Brain microvascular endothelial cell (primary cell): ENCODE measurements around the gene ARPC5.
A peak's percentile ranks its signal among the peaks of the same experiment; 100 is the strongest.
"Not testable (repeated sequence)": the region's sequence is repeated elsewhere in the genome, so short reads cannot be mapped to it uniquely, and the experiment has no call there.

Experiments
- DNase-seq: peaks from one replicate; pipeline ENCODE4 v3.0.0-alpha.2; 2020
- H3K27ac ChIP-seq: fragments of 250-450 bp; sonication (Bioruptor Pico); 2 replicates; pipeline ENCODE4 v1.5.1; 2020; ENCODE audit warnings: mild to moderate bottlenecking, moderate library complexity
- H3K27me3 ChIP-seq: fragments of 250-450 bp; sonication (Bioruptor Pico); replicated peaks from 2 replicates; pipeline ENCODE4 v1.5.1; 2020; ENCODE audit warnings: mild to moderate bottlenecking
- H3K36me3 ChIP-seq: fragments of 250-450 bp; sonication (Bioruptor Pico); replicated peaks from 2 replicates; pipeline ENCODE4 v1.5.1; 2020; ENCODE audit warnings: mild to moderate bottlenecking
- H3K4me3 ChIP-seq: 2 replicates; pipeline ENCODE4 v1.5.1; 2011; ENCODE audit warnings: low read depth, mild to moderate bottlenecking, control low read depth, low read length, moderate library complexity
- CTCF ChIP-seq: IDR thresholded peaks from 2 replicates; pipeline ENCODE4 v1.5.1; 2011; ENCODE audit warnings: low read depth, mild to moderate bottlenecking, moderate library complexity, low read length, control low read depth, inconsistent platforms; ENCODE audit errors: missing control alignments
- in situ Hi-C: cut with HindIII; loops from 2 replicates; pipeline ENCODE4 v1.10.0; 2017; ENCODE audit warnings: low sequenced_read_pairs, low pct_ligation_motif_present

ARPC5 gene

GRCh38 chr1:183634429-183635065 lies 1.0 kb downstream of the ARPC5 start:
- Histone ChIP-seq H3K36me3 (peaks cover 17% of the 10 kb centered on the region), H3K4me3 (peak overlapping the region; percentile 97), H3K27me3 (no peaks in the 10 kb centered on the region), H3K27ac (peak overlapping the region; percentile 92)
- in situ Hi-C loops: no loop called here
- DNase-seq: no peak
- TF ChIP-seq CTCF: no peak

- DNase-seq: peak; percentile 85
- TF ChIP-seq CTCF: peak; percentile 66
- in situ Hi-C loops: no loop called here
- peak overlapping the region; percentile 97 for H3K4me3 ChIP-seq
- H3K27ac ChIP-seq: peak overlapping the region; percentile 92
- H3K36me3 ChIP-seq: peaks cover 23% of the 10 kb centered on the region
- H3K27me3 ChIP-seq: no peaks in the 10 kb centered on the region
Observed at GRCh38 chr1:183633676-183634343, 1.8 kb downstream of the ARPC5 start.

- Histone ChIP-seq H3K36me3 (peaks cover 30% of the 10 kb centered on the region), H3K27me3 (no peaks in the 10 kb centered on the region), H3K27ac (peak overlapping the region; percentile 92), H3K4me3 (peak overlapping the region; percentile 97)
- DNase-seq: no peak
- in situ Hi-C loops: no loop called here
- no peak for TF ChIP-seq CTCF
Observed at GRCh38 chr1:183632964-183633363, 2.6 kb downstream of the ARPC5 start.

- no peaks in the 10 kb centered on the region for H3K27me3 ChIP-seq
- peak; percentile 12 for DNase-seq
- peak overlapping the region; percentile 4 for H3K27ac ChIP-seq
- peaks cover 30% of the 10 kb centered on the region for H3K36me3 ChIP-seq
- peak overlapping the region; percentile 97 for H3K4me3 ChIP-seq
- no peak for TF ChIP-seq CTCF
- in situ Hi-C loops: no loop called here
Observed at GRCh38 chr1:183632114-183632513, 3.5 kb downstream of the ARPC5 start.

- Histone ChIP-seq H3K27me3 (no peaks in the 10 kb centered on the region), H3K27ac (no peak overlapping the region), H3K4me3 (no peak overlapping the region), H3K36me3 (peaks cover 31% of the 10 kb centered on the region)
- in situ Hi-C loops: no loop called here
- DNase-seq: no peak
- TF ChIP-seq CTCF: no peak
Observed at GRCh38 chr1:183630748-183631147, 4.8 kb downstream of the ARPC5 start.

- peaks cover 44% of the 10 kb centered on the region for H3K36me3 ChIP-seq
- no peak overlapping the region for H3K27ac ChIP-seq
- in situ Hi-C loops: no loop called here
- TF ChIP-seq CTCF: no peak
- H3K4me3 ChIP-seq: no peak overlapping the region
- no peak for DNase-seq
- H3K27me3 ChIP-seq: no peaks in the 10 kb centered on the region
Observed at GRCh38 chr1:183628537-183628936, 7.0 kb downstream of the ARPC5 start.

GRCh38 chr1:183626236-183626635 lies 9.3 kb downstream of the ARPC5 start:
- H3K27me3 ChIP-seq, in situ Hi-C loops, DNase-seq, H3K27ac ChIP-seq, H3K4me3 ChIP-seq: not testable (repeated sequence)
- H3K36me3 ChIP-seq: peaks cover 47% of the 10 kb centered on the region
